Activated T-cell treated with anti-CD3 and anti-CD28 coated beads, Interleukin-2, amount 50 U/mL, for 24 hours (primary cell): Measurements from ENCODE around the gene ARHGEF33.

ENCODE experiments used
- DNase-seq: peaks from one replicate; pipeline ENCODE4 v3.0.0-alpha.2; 2020
- H3K27ac Mint-ChIP-seq: 2 replicates; pipeline ENCODE4 v1.8.0; 2020; ENCODE audit warnings: mild to moderate bottlenecking, mixed read lengths
- H3K27me3 Mint-ChIP-seq: 2 replicates; pipeline ENCODE4 v1.8.0; 2020; ENCODE audit warnings: mixed read lengths
- H3K36me3 Mint-ChIP-seq: 2 replicates; pipeline ENCODE4 v1.8.0; 2020; ENCODE audit warnings: low read depth, mixed read lengths
- H3K4me1 Mint-ChIP-seq: 2 replicates; pipeline ENCODE4 v1.8.0; 2020; ENCODE audit warnings: low read depth, mixed read lengths
- H3K4me3 Mint-ChIP-seq: 2 replicates; pipeline ENCODE4 v1.8.0; 2020; ENCODE audit warnings: mild to moderate bottlenecking, moderate library complexity, mixed read lengths
- H3K9me3 Mint-ChIP-seq: 2 replicates; pipeline ENCODE4 v1.8.0; 2020; ENCODE audit warnings: mixed read lengths

ARHGEF33 gene

DNA sequence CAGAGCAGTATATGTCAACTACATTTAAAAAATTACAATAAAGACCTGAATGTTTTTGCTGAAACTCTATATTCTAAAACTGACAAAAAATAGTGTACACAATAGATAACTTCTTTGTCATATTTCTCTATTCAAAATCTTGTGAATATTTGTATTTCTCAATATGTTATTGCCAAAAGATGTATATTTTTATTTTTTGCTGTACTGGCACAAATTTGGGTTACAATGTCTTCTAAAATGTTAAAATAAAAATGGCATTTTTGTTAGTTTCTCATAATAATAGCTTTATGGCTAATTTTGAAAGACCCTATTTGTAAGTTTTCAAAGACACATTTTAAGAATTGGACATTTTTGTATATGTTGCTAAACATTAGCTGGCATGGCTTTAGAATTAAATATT is 630 bp upstream of the ARHGEF33 start:
- Mint-ChIP-seq H3K36me3 (no peaks in the 10 kb centered on the region), H3K4me3 (no peak overlapping the region), H3K9me3 (no peaks in the 10 kb centered on the region), H3K27ac (no peak overlapping the region), H3K4me1 (peaks cover 4% of the 10 kb centered on the region), H3K27me3 (no peaks in the 10 kb centered on the region)
- DNase-seq = no peak

DNA sequence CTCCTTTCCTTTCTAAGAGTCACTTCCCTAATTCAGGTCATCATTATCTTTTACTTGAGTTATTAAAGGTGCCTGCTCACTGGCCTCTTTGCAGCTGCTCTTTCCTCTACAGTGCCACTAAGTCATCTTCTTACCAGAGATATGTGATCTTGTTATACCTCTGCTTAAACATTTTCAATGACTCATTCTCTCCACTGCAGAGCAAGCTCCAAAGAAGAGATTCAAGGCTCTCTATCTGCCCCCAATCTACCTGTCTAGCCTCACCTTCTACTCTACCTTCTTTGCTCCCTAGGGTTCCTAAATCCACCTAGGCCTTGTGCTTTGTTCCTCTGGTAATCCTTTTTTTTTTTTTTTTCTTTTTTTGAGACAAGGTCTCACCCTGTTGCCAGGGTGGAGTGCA is 3.1 kb downstream of the ARHGEF33 start:
- Mint-ChIP-seq H3K4me1 (peaks cover 4% of the 10 kb centered on the region), H3K36me3 (no peaks in the 10 kb centered on the region), H3K9me3 (no peaks in the 10 kb centered on the region), H3K4me3 (no peak overlapping the region), H3K27me3 (peaks cover 2% of the 10 kb centered on the region), H3K27ac (no peak overlapping the region)
- no peak for DNase-seq

DNA sequence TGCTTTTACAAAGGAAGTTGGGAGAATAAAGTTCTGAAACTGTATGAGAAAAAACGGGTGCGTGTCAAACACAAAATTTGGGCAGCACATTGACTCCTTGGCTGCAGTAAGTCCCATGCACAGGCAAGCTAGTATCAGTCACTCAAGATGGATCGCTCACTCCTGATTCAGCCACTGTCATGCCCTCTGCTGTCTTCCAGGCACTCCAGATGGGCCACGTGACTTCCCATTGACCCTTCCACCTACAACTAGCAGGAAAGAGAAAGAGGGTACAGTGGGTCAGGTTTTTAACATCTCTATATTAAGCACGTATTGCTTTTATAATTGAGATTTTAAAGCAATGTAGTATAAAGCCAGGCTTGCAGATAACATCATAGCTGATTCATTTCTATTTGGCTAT is 8.6 kb downstream of the ARHGEF33 start:
- H3K4me3 Mint-ChIP-seq = no peak overlapping the region
- no peak for DNase-seq
- peaks cover 4% of the 10 kb centered on the region for H3K27me3 Mint-ChIP-seq
- H3K9me3 Mint-ChIP-seq = no peaks in the 10 kb centered on the region
- no peaks in the 10 kb centered on the region for H3K36me3 Mint-ChIP-seq
- H3K27ac Mint-ChIP-seq = no peak overlapping the region
- H3K4me1 Mint-ChIP-seq = no peaks in the 10 kb centered on the region

DNA sequence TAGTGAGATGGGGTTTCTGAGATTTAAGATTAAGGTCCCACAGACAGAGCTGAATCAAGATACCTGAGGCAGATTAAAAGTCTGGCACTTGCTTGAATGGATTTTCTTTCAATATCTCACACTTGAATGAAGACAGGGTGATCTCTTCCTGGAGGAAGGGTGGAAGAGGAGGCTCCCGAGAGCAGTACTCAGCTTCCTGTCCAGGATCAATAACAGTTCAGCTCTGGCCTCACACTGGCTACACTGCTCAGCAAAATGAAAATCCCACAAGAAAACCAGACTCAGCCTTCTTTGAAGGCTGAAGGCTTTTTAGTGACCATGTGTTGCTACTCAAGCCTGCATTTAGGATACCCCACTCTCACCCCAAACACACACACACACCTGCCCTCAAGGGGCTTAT is 11.1 kb downstream of the ARHGEF33 start:
- DNase-seq = no peak
- no peak overlapping the region for H3K27ac Mint-ChIP-seq
- H3K4me3 Mint-ChIP-seq = no peak overlapping the region
- H3K4me1 Mint-ChIP-seq = no peaks in the 10 kb centered on the region
- H3K27me3 Mint-ChIP-seq = peaks cover 4% of the 10 kb centered on the region
- H3K9me3 Mint-ChIP-seq = no peaks in the 10 kb centered on the region
- H3K36me3 Mint-ChIP-seq = no peaks in the 10 kb centered on the region

DNA sequence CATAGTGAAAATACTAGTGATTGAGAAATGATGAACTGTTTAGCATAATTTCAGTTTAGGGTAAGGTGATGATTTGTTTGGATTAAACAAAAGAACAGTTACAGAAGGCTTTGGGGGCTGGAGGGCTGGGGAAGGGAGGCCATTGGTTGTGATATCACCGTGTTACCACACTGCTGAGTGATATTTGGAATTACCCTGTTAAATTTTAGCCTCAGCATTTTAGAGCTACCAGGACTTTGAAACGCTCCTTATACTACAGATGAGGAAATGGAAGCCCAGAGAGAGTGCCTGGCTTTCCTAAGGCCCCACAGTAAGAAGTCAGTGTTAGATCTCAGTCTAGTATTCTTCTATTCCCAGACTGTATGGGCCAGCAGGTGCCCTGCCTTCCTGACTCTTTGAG is 15.6 kb downstream of the ARHGEF33 start:
- H3K27ac Mint-ChIP-seq = no peak overlapping the region
- no peaks in the 10 kb centered on the region for H3K36me3 Mint-ChIP-seq
- no peak overlapping the region for H3K4me3 Mint-ChIP-seq
- no peaks in the 10 kb centered on the region for H3K27me3 Mint-ChIP-seq
- no peaks in the 10 kb centered on the region for H3K9me3 Mint-ChIP-seq
- DNase-seq = no peak
- peaks cover 17% of the 10 kb centered on the region for H3K4me1 Mint-ChIP-seq

DNA sequence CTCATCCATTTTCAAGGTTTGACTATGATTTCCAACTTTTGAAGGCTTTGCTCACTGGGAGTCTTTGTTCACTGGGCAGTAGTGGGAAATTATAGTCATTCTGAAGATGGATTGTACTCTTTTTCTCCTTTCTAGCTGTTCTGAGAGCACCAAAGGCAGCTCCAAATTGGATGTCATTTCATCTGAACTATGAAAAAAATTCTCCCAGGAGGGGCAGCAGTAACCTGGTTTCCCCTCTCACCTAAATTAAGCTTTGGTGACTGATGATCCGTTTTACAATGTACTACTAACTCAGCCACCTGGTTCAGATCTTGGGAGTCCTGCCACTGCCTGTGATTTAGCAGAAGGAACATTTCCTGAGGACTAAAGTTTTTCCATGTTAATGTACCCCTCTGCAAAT is 17.6 kb downstream of the ARHGEF33 start:
- Mint-ChIP-seq H3K36me3 (no peaks in the 10 kb centered on the region), H3K9me3 (no peaks in the 10 kb centered on the region), H3K27me3 (no peaks in the 10 kb centered on the region), H3K27ac (peak overlapping the region; percentile 88), H3K4me1 (peaks cover 17% of the 10 kb centered on the region), H3K4me3 (no peak overlapping the region)
- no peak for DNase-seq

DNA sequence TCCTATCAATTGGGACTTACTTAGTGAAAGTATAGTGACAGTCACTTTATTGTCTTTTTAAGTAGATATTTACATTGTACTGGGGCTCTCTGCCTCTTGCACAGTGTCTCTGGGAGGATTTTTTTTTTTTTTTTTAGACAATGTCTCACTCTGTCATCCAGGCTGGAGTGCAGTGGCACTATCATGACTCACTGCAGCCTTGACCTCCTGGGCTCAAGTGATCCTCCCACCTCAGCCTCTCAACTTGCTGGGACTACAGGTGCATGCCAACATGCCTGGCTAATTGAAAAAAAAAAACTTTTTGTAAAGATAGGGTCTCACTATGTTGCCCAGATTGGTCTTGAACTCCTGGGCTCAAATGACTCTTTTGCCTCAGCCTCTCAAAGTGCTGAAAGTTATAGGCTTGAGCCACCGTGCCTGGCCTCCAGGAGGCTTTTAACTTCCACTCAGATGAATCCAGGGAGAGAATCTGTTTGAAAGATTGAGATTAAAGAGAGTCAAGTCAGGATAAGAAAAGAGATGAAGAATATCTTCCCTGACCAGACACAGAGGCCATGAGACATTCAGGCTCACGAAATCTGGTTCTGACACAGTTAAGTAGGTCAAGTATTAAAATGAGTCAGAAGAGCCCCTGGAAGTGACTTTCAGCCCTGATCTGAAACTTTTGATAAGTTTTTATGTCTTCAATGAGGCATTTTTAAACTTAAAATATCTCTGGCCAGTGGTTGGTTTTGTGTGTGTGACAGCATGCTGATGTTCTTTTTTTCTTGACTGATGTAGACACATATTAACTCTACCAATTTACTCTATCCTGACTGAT is 18.3 kb downstream of the ARHGEF33 start:
- Mint-ChIP-seq H3K4me3 (peak overlapping the region; percentile 21), H3K27me3 (no peaks in the 10 kb centered on the region), H3K27ac (peak overlapping the region; percentile 88), H3K36me3 (no peaks in the 10 kb centered on the region), H3K9me3 (no peaks in the 10 kb centered on the region), H3K4me1 (peaks cover 17% of the 10 kb centered on the region)
- no peak for DNase-seq

DNA sequence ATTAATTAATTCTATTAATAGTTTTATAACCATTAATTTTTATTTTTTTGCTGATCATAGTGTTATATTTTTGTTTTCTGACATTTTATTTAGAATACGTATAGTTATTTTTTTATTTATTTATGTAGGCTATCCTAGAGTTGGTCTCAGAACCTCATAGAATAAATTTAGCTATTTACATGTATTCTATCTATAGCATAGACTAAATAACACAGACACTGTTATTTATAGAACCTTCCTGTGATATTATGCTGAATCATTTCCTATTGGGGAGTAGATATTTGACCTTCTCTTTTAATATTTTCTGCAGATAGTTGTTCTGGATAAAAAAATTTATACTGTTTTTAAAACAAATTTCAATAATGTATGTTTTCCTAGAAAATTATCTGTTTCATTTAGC is 20.2 kb downstream of the ARHGEF33 start:
- H3K27ac Mint-ChIP-seq = no peak overlapping the region
- H3K4me1 Mint-ChIP-seq = peaks cover 17% of the 10 kb centered on the region
- H3K4me3 Mint-ChIP-seq = no peak overlapping the region
- no peaks in the 10 kb centered on the region for H3K36me3 Mint-ChIP-seq
- no peaks in the 10 kb centered on the region for H3K27me3 Mint-ChIP-seq
- no peak for DNase-seq
- H3K9me3 Mint-ChIP-seq = no peaks in the 10 kb centered on the region

DNA sequence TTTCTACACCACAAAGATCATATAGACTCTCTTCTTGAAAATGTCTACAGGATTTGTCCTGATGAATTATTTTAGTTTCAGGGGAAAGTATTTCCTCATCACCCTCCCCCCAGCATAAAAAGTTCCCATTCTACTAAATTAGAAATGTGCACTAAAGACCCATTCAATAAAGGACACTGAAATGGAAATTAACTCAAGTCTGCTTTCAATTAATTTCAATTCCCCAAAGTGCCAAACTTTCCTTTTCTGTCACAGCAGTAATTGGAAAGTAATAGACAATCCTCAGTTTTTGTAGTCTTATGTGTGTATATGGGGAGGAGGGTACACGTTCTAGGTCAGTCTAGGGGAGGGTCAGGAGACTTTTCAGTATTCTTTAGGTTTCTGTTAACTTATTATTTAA is 21.5 kb downstream of the ARHGEF33 start:
- no peaks in the 10 kb centered on the region for H3K27me3 Mint-ChIP-seq
- peaks cover 17% of the 10 kb centered on the region for H3K4me1 Mint-ChIP-seq
- H3K36me3 Mint-ChIP-seq = no peaks in the 10 kb centered on the region
- no peak for DNase-seq
- no peak overlapping the region for H3K27ac Mint-ChIP-seq
- H3K9me3 Mint-ChIP-seq = no peaks in the 10 kb centered on the region
- no peak overlapping the region for H3K4me3 Mint-ChIP-seq

DNA sequence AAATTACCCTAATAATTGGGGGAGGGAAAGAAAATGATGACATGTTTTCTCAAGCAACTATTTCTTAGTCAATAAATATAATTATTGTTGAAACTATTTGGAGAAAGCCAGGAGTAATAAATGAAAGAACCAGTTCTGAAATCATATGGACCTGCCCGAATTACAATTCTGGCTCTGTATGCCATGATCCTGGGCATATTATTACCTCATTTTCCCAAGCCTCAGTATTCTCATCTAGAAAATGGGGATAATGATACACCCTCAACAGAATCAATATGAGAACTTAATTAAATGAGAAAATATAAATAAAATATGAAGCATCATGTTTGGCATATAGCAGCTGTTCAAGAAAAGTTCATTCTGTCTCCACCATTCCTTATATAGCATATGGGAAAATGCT is 22.9 kb downstream of the ARHGEF33 start:
- DNase-seq = no peak

DNA sequence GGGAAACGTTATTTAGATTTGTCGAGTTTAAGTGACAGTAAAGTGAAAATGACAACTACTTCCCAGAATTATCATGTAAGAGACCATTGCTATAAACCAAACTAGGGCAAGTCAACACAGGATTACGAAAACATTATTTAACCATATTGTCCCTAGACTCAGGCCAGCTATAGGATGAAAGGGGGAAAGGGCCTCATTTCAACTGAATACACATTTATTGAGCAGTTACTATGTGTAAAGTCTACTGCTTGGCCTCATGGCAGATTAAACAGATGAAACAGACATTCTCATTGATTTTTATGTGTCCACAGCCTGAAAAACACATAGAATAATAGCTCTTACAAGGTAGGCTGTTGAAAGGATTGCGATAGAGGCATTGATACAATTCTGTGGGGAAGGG is 32.7 kb downstream of the ARHGEF33 start:
- Mint-ChIP-seq H3K4me3 (no peak overlapping the region), H3K36me3 (no peaks in the 10 kb centered on the region), H3K27ac (no peak overlapping the region), H3K27me3 (no peaks in the 10 kb centered on the region), H3K9me3 (no peaks in the 10 kb centered on the region), H3K4me1 (no peaks in the 10 kb centered on the region)
- no peak for DNase-seq

More for the DNA sequence above, 22.9 kb downstream of the ARHGEF33 start:
- Mint-ChIP-seq H3K9me3 (no peaks in the 10 kb centered on the region), H3K4me3 (no peak overlapping the region), H3K27ac (no peak overlapping the region), H3K36me3 (no peaks in the 10 kb centered on the region), H3K27me3 (no peaks in the 10 kb centered on the region), H3K4me1 (peaks cover 14% of the 10 kb centered on the region)

DNA sequence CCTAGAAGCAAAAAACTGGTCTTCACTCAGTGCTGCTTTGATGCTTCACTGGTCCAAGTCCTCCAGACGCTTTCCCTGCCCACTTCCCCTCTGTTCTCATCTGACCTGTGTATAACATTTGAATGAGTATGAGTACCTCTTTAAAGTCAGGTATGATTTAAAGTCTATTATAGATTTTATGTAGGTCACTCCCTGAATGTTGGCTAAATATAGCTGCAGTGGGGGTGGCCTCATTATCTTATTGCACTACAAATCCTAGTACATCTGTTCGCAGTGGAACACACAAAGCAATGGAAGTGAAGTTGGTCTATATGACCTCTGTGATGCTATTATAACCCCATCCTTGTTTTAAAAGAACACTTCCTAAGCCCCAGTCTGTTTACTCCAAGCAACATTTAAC is 33.2 kb downstream of the ARHGEF33 start:
- DNase-seq = no peak
- Mint-ChIP-seq H3K27me3 (no peaks in the 10 kb centered on the region), H3K4me3 (no peak overlapping the region), H3K36me3 (no peaks in the 10 kb centered on the region), H3K9me3 (no peaks in the 10 kb centered on the region), H3K27ac (no peak overlapping the region), H3K4me1 (no peaks in the 10 kb centered on the region)

DNA sequence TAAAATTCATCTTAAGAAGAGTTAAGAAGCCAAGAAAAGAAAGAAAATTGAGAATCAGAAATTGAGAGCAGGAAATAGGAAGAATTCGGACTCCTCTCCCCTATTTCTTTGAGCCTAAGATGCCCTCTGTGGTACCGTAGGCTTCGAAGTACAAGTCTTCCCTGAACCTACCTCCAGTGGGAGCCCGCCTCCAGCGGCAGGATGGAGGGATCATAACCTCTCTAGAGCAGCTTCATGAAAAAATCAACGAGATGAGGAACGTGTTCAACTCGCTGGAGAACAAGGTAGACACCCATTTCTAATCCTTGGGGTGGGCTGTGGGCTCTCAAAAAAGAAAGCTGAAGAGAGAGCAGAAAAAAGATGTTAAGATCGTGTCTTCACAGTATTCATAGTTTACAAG is 36.3 kb downstream of the ARHGEF33 start:
- no peak for DNase-seq
- Mint-ChIP-seq H3K27me3 (no peaks in the 10 kb centered on the region), H3K36me3 (no peaks in the 10 kb centered on the region), H3K4me3 (no peak overlapping the region), H3K27ac (no peak overlapping the region), H3K4me1 (no peaks in the 10 kb centered on the region), H3K9me3 (no peaks in the 10 kb centered on the region)

DNA sequence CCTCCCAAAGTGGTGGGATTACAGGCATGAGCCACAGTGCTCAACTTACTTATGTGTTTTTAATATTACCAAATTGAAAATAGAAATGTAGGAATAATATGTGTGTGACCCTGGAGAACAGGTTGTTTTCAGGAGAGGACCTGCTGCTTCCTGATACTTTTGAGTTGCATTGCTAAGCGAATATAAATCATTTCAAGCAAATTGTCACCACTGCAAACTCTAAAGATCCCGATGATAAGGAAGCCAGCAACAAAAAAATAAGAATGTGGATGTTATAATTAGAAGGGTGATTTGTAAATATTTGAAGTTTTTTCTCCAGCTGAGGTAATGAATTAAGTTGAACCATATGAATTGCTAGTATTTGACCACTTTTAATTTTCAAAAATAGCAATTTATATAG is 40.9 kb downstream of the ARHGEF33 start:
- Mint-ChIP-seq H3K4me1 (peaks cover 3% of the 10 kb centered on the region), H3K4me3 (no peak overlapping the region), H3K27me3 (no peaks in the 10 kb centered on the region), H3K27ac (no peak overlapping the region), H3K9me3 (no peaks in the 10 kb centered on the region), H3K36me3 (no peaks in the 10 kb centered on the region)
- no peak for DNase-seq

DNA sequence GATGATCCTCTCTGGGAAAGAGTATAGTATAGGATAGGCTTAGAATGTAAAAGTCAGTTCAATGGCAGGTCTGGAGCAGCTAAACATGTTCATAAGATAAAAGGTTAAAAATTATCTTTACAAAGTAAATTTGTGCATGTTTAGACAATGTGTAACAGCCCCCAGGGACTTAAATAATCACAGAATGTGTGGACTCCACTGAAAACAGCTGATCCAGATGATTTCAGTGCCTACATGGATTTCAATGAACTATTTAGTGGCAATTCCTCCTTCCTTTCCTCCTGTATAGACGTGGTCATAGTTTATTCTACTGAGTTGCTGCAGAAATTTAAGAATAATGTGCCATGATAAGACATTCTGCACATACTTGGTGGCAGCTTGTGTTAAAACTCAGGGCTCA is 42.9 kb downstream of the ARHGEF33 start:
- no peak for DNase-seq
- Mint-ChIP-seq H3K36me3 (no peaks in the 10 kb centered on the region), H3K4me3 (no peak overlapping the region), H3K27me3 (no peaks in the 10 kb centered on the region), H3K4me1 (peaks cover 8% of the 10 kb centered on the region), H3K9me3 (no peaks in the 10 kb centered on the region), H3K27ac (no peak overlapping the region)

DNA sequence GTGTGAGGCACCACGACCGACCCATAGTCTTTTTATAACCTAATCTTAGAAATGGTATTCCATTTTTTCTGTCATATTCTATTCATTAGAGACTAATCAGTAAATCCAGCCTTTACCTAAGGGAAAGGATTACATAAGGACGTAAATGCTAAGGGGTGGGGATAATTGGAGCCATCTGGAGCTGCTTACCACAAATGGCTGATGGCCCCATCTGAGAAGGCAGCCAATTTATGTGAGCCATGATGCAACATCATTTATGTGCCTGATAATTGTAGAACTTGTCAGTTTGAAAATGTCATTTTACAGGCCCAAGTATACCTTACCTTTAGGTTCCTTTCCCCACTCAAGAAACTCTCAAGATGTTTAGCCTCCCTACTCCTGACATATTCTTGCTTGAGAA is 44.0 kb downstream of the ARHGEF33 start:
- H3K27ac Mint-ChIP-seq = no peak overlapping the region
- DNase-seq = no peak
- H3K4me1 Mint-ChIP-seq = peaks cover 8% of the 10 kb centered on the region
- H3K36me3 Mint-ChIP-seq = no peaks in the 10 kb centered on the region
- H3K27me3 Mint-ChIP-seq = no peaks in the 10 kb centered on the region
- H3K4me3 Mint-ChIP-seq = no peak overlapping the region
- no peaks in the 10 kb centered on the region for H3K9me3 Mint-ChIP-seq
